K562 (cell line): Measurements from ENCODE around the gene LRPAP1. TPM values are rescaled to one million over a fixed set of nuclear protein-coding genes. Genes with fewer than 3 reads are reported as not detected.
A peak's percentile ranks its signal among the peaks of the same experiment; 100 is the strongest.

Experiments used
- ATAC-seq: fragments of 200-7000 bp; cut with Tn5 transposase; 3 replicates; pipeline ENCODE4 v1.9.1; 2020; ENCODE audit warnings: moderate library complexity
- BruUV-seq: library from RNA; stranded (reverse); fragments of 400-500 nt; replicated peaks from 2 replicates; lab custom pipeline; 2021; lab: Mats Ljungman, UMichigan
- CTCF ChIA-PET: fragments of 300-600 bp; formaldehyde crosslinking; extraction: SDS; loops from one replicate; lab custom pipeline; 2021; ENCODE audit warnings: low intra/inter-chr PET ratio; lab: Yijun Ruan, JAX
- POLR2A ChIA-PET: fragments of 300-600, 350-650 bp; sonication (Branson Sonifier 250); formaldehyde crosslinking; extraction: SDS; loops from one replicate; lab custom pipeline; 2021; ENCODE audit warnings: antibody characterized with exemption, inconsistent platforms; lab: Yijun Ruan, JAX
- DNase-seq, 4 experiments: peaks; one replicate each; pipeline versions ENCODE4 v3.0.0 to v3.0.0-alpha.2; 2011 to 2018; ENCODE audit warnings: low spot score in 3 of 4, mixed read lengths in 3 of 4; ENCODE audit errors: extremely low read depth in 1 of 4
- FAIRE-seq: peaks from 2 replicates; lab custom pipeline; 2011; peaks lifted over from hg19 to GRCh38; lab: Jason Lieb, UNC
- H2AFZ ChIP-seq: 2 replicates; pipeline ENCODE4 v1.6.0; 2011; ENCODE audit warnings: low read depth, low read length, control low read depth, inconsistent platforms
- H3K27ac ChIP-seq: fragments of 200-600 bp; 3 replicates; pipeline ENCODE4 v1.8.0; 2011; ENCODE audit warnings: low read depth, mild to moderate bottlenecking, control low read depth, inconsistent platforms, low read length, moderate library complexity, mixed read lengths; ENCODE audit errors: extremely low read depth
- H3K27me3 ChIP-seq, 2 experiments: fragments of 300-600 bp in 1 of 2; 2 replicates in 1 of 2; 3 replicates in 1 of 2; pipeline versions ENCODE4 v1.6.0 to v1.8.0; 2011; ENCODE audit warnings: inconsistent platforms in 2 of 2, low read length in 2 of 2, mild to moderate bottlenecking in 1 of 2, mixed read lengths in 1 of 2, moderate library complexity in 1 of 2; ENCODE audit not compliant: control insufficient read depth in 2 of 2, insufficient read depth in 2 of 2
- H3K36me3 ChIP-seq: fragments of 300-600 bp; 3 replicates; pipeline ENCODE4 v1.8.0; 2011; ENCODE audit warnings: mild to moderate bottlenecking, low read length, inconsistent platforms; ENCODE audit not compliant: control insufficient read depth, insufficient read depth
- H3K4me1 ChIP-seq, 2 experiments: fragments of 200-600 bp in 1 of 2; replicated peaks in 1 of 2; 2 replicates in 1 of 2; 3 replicates in 1 of 2; pipeline versions ENCODE4 v1.5.1 to v1.8.0; 2011; ENCODE audit warnings: inconsistent platforms in 2 of 2, low read length in 2 of 2, mild to moderate bottlenecking in 1 of 2, mixed read lengths in 1 of 2, moderate library complexity in 1 of 2; ENCODE audit not compliant: control insufficient read depth in 2 of 2, insufficient read depth in 2 of 2
- H3K4me2 ChIP-seq: 2 replicates; pipeline ENCODE4 v1.6.1; 2011; ENCODE audit warnings: low read length, control low read depth, inconsistent platforms, mixed read lengths; ENCODE audit not compliant: insufficient read depth
- H3K4me3 ChIP-seq: fragments of 200-600 bp; sonication (generic), shearing (Covaris generic); 2 replicates; pipeline ENCODE4 v1.5.1; 2016; ENCODE audit warnings: control low read depth, inconsistent platforms
- H3K79me2 ChIP-seq: fragments of 200-600 bp; 3 replicates; pipeline ENCODE4 v1.8.0; 2011; ENCODE audit warnings: low read length, inconsistent platforms; ENCODE audit not compliant: control insufficient read depth, insufficient read depth
- H3K9ac ChIP-seq, 2 experiments: 2 replicates each; pipeline versions ENCODE4 v1.6.0 to v1.6.1; 2011; ENCODE audit warnings: low read depth in 2 of 2, low read length in 2 of 2, control low read depth in 1 of 2, inconsistent platforms in 1 of 2, mild to moderate bottlenecking in 1 of 2, mixed read lengths in 1 of 2; ENCODE audit not compliant: insufficient read depth in 1 of 2
- H3K9me1 ChIP-seq: one replicate; pipeline ENCODE4 v1.6.0; 2011; ENCODE audit warnings: inconsistent platforms, mild to moderate bottlenecking, low read length, moderate library complexity; ENCODE audit not compliant: control insufficient read depth, insufficient read depth
- H3K9me3 ChIP-seq: replicated peaks from 2 replicates; pipeline ENCODE4 v1.5.1; 2011; ENCODE audit warnings: low read depth, low read length, inconsistent platforms; ENCODE audit not compliant: control insufficient read depth, insufficient read depth
- H4K20me1 ChIP-seq: replicated peaks from 2 replicates; pipeline ENCODE4 v1.6.1; 2011; ENCODE audit warnings: low read length, inconsistent platforms, mixed read lengths; ENCODE audit not compliant: control insufficient read depth, insufficient read depth
- FOXM1 ChIP-seq, 2 experiments: fragments of 450-650 bp in 1 of 2; sonication (generic) in 1 of 2; formaldehyde crosslinking in 1 of 2; IDR thresholded peaks; 2 replicates each; pipeline versions ENCODE4 v1.6.1 to v1.9.0; 2017 to 2022; ENCODE audit warnings: low read depth in 2 of 2, mild to moderate bottlenecking in 2 of 2, missing genetic modification reagents in 1 of 2, moderate library complexity in 1 of 2
- RBM39 ChIP-seq: fragments of 200-400 bp; formaldehyde crosslinking; optimal IDR thresholded peaks from 2 replicates; pipeline ENCODE3; 2018; ENCODE audit warnings: low read depth, low read length
- TBL1XR1 ChIP-seq, 2 experiments: IDR thresholded peaks; 2 replicates each; pipeline ENCODE4 v1.6.1; 2012; ENCODE audit warnings: improper control_type of control experiment in 2 of 2, low read length in 2 of 2, mild to moderate bottlenecking in 1 of 2
- ZEB2 ChIP-seq: fragments of 450-650 bp; IDR thresholded peaks from 2 replicates; pipeline ENCODE4 v1.6.1; 2016
- WGBS: fragments of 100-300 bp; shearing (Covaris generic); methylation state at CpG from one replicate; pipeline ENCODE4 v1.1.6; 2016; ENCODE audit warnings: low coverage, mixed read lengths; ENCODE audit not compliant: insufficient coverage; ENCODE audit errors: missing lambda C conversion rate; 5-methylcytosine and 5-hydroxymethylcytosine counted together
- in situ Hi-C: fragments of 300-500 bp; cut with MboI; formaldehyde crosslinking; loops from 4 replicates; pipeline ENCODE4 v1.15.0; 2018; ENCODE audit warnings: inconsistent platforms, mixed read lengths
- intact Hi-C: fragments of 100-400 bp; cut with micrococcal nuclease; formaldehyde crosslinking; loops from 2 replicates; pipeline ENCODE4 v1.14.2; 2022
- polyA plus RNA-seq, 8 experiments: library from polyadenylated mRNA; depleted of rRNA in 4 of 8; stranded (reverse) in 5 of 8; unstranded in 3 of 8; fragments of >200 nt; fragmentation: Nextera tagmentation in 2 of 8; fragmentation: Illumina TruSeq in 1 of 8; extraction: Ambion mirVana in 2 of 8; extraction: Trizol in 1 of 8; gene quantifications; 2 replicates each; pipeline versions ENCODE4 v1.2.1 to v1.2.3, GENCODE V29; 2011 to 2014; ENCODE audit warnings: inconsistent platforms in 1 of 8, missing spikeins in 1 of 8
- total RNA-seq, 7 experiments: library from RNA; depleted of rRNA in 6 of 7; stranded (reverse); fragments of >200 nt in 6 of 7; fragmentation: Illumina TruSeq in 2 of 7; extraction: Trizol in 2 of 7; gene quantifications; 2 replicates each; pipeline versions ENCODE4 v1.2.1 to v1.2.3, GENCODE V29; 2011 to 2021; ENCODE audit warnings: low replicate concordance in 1 of 7
- TF ChIP-seq, protein P1 (sequence below): sonication (generic); formaldehyde crosslinking; IDR thresholded peaks from 2 replicates; pipeline ENCODE4 v1.8.0; 2022; ENCODE audit warnings: missing genetic modification reagents, mild to moderate bottlenecking, moderate library complexity, borderline replicate concordance
- TF ChIP-seq, protein P2 (sequence below), 2 experiments: fragments of 150-350 bp in 1 of 2; IDR thresholded peaks; 2 replicates each; pipeline ENCODE4 v1.6.1; 2012 to 2016; ENCODE audit warnings: low read depth in 2 of 2, low read length in 2 of 2, mild to moderate bottlenecking in 1 of 2, moderate library complexity in 1 of 2
- TF ChIP-seq, protein P3 (sequence below): fragments of 450-650 bp; IDR thresholded peaks from 2 replicates; pipeline ENCODE4 v1.7.0; 2016; ENCODE audit warnings: borderline replicate concordance

LRPAP1 gene
- total and polyA plus RNA-seq, 9 of the 15 experiments (the other 6 are each of a cell fraction or from before 2014, with no cell fraction given), result 1.1 to 75.5 (median 41.8) TPM

DNA sequence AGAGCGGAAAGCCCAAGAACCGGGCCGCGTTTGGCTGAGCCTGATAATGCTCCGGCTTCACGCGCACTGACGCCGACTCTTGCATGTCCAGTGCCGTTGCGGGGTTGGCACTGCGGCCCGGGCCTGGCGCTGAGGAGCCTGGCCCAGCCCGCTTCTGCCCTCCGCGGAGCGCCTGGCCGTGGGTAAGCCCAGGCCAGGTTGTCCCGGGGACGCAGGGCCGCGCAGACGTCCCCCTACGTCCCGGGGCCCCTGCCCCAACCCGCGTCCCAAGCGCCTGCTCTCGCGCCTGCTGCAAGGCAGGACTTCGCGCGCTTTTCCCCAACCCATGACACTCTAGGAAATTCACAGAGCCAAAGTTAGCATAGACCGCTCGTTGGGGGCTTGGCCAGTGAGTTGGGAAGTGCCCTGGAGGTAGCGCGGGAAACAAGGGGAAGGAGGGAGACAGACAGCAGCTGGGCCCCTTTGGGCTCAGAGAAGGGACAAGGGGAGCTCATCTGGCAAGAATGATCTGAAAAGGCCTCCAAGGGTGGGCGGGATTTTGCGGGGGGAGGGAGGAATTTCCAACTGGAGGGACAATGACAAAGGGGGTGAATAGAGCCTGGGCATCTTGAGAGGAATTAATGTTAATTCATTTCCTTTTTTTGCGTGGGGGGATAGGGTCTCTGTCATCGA is 665 bp upstream of the LRPAP1 start:
- FAIRE-seq, result no peak
- Histone ChIP-seq H3K79me2 (peaks cover 39% of the 10 kb centered on the region), H4K20me1 (peaks cover 26% of the 10 kb centered on the region), H3K9ac (peak overlapping the region in 1 of 2 experiments; percentile 80; a peak in 2 of 4 replicates), H3K4me2 (peak overlapping the region; percentile 95), H2AFZ (peak overlapping the region; percentile 81), H3K27ac (no peak overlapping the region), H3K27me3 (peaks cover 5 to 15% of the 10 kb centered on the region in 2 experiments; a peak in 3 of 5 replicates), H3K9me1 (no peaks in the 10 kb centered on the region), H3K4me1 (peaks cover 9 to 40% of the 10 kb centered on the region in 2 experiments; a peak in 4 of 5 replicates), H3K9me3 (no peaks in the 10 kb centered on the region), H3K4me3 (peak overlapping the region; percentile 86), H3K36me3 (peaks cover 23% of the 10 kb centered on the region; the same call in 2 of the 3 replicates)
- ChIA-PET POLR2A (interaction anchor here (0.6 kb wide), 2 partner anchors 19 to 202 kb away, joined by 3 read pairs; no protein-coding TSS in a partner anchor), CTCF (no interaction called here)
- DNase-seq, result no peak
- in situ Hi-C loops, result no loop called here
- intact Hi-C loops, result no loop called here
- BruUV-seq, result no TSS peak
- peak; percentile 48 for ATAC-seq
- WGBS, result 26% methylated on average over 32 of the region's 42 CpGs
- TF ChIP-seq, protein P1, sequence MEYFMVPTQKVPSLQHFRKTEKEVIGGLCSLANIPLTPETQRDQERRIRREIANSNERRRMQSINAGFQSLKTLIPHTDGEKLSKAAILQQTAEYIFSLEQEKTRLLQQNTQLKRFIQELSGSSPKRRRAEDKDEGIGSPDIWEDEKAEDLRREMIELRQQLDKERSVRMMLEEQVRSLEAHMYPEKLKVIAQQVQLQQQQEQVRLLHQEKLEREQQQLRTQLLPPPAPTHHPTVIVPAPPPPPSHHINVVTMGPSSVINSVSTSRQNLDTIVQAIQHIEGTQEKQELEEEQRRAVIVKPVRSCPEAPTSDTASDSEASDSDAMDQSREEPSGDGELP, result no peak
- TF ChIP-seq, protein P2, sequence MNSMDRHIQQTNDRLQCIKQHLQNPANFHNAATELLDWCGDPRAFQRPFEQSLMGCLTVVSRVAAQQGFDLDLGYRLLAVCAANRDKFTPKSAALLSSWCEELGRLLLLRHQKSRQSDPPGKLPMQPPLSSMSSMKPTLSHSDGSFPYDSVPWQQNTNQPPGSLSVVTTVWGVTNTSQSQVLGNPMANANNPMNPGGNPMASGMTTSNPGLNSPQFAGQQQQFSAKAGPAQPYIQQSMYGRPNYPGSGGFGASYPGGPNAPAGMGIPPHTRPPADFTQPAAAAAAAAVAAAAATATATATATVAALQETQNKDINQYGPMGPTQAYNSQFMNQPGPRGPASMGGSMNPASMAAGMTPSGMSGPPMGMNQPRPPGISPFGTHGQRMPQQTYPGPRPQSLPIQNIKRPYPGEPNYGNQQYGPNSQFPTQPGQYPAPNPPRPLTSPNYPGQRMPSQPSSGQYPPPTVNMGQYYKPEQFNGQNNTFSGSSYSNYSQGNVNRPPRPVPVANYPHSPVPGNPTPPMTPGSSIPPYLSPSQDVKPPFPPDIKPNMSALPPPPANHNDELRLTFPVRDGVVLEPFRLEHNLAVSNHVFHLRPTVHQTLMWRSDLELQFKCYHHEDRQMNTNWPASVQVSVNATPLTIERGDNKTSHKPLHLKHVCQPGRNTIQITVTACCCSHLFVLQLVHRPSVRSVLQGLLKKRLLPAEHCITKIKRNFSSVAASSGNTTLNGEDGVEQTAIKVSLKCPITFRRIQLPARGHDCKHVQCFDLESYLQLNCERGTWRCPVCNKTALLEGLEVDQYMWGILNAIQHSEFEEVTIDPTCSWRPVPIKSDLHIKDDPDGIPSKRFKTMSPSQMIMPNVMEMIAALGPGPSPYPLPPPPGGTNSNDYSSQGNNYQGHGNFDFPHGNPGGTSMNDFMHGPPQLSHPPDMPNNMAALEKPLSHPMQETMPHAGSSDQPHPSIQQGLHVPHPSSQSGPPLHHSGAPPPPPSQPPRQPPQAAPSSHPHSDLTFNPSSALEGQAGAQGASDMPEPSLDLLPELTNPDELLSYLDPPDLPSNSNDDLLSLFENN (IDR thresholded peaks at IDR 0.05; ENCODE audit: low read depth in 2 of 2, low read length in 2 of 2), result no peak
- TF ChIP-seq ZEB2 (no peak), FOXM1 (IDR thresholded peaks at IDR 0.05; ENCODE audit: low read depth) (no peak), FOXM1 (CRISPR knock-in tag; IDR thresholded peaks at IDR 0.05; ENCODE audit: low read depth) (0 out of 2 replicates have a peak, but pooled peaks have one; percentile 11), TBL1XR1 (IDR thresholded peaks at IDR 0.05; ENCODE audit: low read length in 2 of 2) (0 out of 4 replicates have a peak, but pooled peaks of 1 of the 2 experiments have one; percentile 1), RBM39 (no peak)
- TF ChIP-seq, protein P3, sequence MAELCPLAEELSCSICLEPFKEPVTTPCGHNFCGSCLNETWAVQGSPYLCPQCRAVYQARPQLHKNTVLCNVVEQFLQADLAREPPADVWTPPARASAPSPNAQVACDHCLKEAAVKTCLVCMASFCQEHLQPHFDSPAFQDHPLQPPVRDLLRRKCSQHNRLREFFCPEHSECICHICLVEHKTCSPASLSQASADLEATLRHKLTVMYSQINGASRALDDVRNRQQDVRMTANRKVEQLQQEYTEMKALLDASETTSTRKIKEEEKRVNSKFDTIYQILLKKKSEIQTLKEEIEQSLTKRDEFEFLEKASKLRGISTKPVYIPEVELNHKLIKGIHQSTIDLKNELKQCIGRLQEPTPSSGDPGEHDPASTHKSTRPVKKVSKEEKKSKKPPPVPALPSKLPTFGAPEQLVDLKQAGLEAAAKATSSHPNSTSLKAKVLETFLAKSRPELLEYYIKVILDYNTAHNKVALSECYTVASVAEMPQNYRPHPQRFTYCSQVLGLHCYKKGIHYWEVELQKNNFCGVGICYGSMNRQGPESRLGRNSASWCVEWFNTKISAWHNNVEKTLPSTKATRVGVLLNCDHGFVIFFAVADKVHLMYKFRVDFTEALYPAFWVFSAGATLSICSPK, result no peak
